Karpas-422 (cell line): ENCODE data around the gene CRISPLD2. TPM values are rescaled to one million over a fixed set of nuclear protein-coding genes. Genes with fewer than 3 reads are reported as not detected.

ENCODE experiments used
- DNase-seq: peaks from one replicate; pipeline ENCODE4 v3.0.0-alpha.2; 2015
- H2AFZ ChIP-seq: fragments of 200-600 bp; sonication (generic); 2 replicates; pipeline ENCODE4 v1.6.1; 2014; ENCODE audit warnings: antibody characterized with exemption, low read length, mixed read lengths
- H3K27ac ChIP-seq: fragments of 200-600 bp; sonication (generic); 2 replicates; pipeline ENCODE4 v1.5.1; 2014; ENCODE audit warnings: mild to moderate bottlenecking, low read length, moderate library complexity
- H3K27me3 ChIP-seq: fragments of 200-600 bp; sonication (generic); 2 replicates; pipeline ENCODE4 v1.6.1; 2014; ENCODE audit warnings: low read length, mixed read lengths
- H3K36me3 ChIP-seq: fragments of 200-600 bp; sonication (generic); 2 replicates; pipeline ENCODE4 v1.6.1; 2014; ENCODE audit warnings: low read length, mixed read lengths; ENCODE audit not compliant: insufficient read depth
- H3K4me1 ChIP-seq: fragments of 200-600 bp; sonication (generic); 2 replicates; pipeline ENCODE4 v1.6.1; 2014; ENCODE audit warnings: mild to moderate bottlenecking, low read length, mixed read lengths
- H3K4me2 ChIP-seq: fragments of 200-600 bp; sonication (generic); 2 replicates; pipeline ENCODE4 v1.6.1; 2014; ENCODE audit warnings: low read length, low read depth, mild to moderate bottlenecking; ENCODE audit not compliant: poor library complexity, severe bottlenecking
- H3K4me3 ChIP-seq: fragments of 200-600 bp; sonication (generic); 2 replicates; pipeline ENCODE4 v1.5.1; 2014; ENCODE audit warnings: mild to moderate bottlenecking, antibody characterized with exemption, low read length, mixed read lengths
- H3K79me2 ChIP-seq: fragments of 200-600 bp; sonication (generic); 2 replicates; pipeline ENCODE4 v1.6.1; 2014; ENCODE audit warnings: mild to moderate bottlenecking, low read length, mixed read lengths
- H3K9ac ChIP-seq: fragments of 200-600 bp; sonication (generic); 2 replicates; pipeline ENCODE4 v1.6.0; 2014; ENCODE audit warnings: low read length
- H3K9me2 ChIP-seq: fragments of 200-600 bp; sonication (generic), shearing (Covaris generic); replicated peaks from 2 replicates; pipeline ENCODE4 v1.6.0; 2014; ENCODE audit warnings: mild to moderate bottlenecking, low read length, moderate library complexity; ENCODE audit not compliant: insufficient read depth
- H3K9me3 ChIP-seq: fragments of 300-700, 200-600 bp; sonication (generic); 2 replicates; pipeline ENCODE4 v1.6.1; 2014; ENCODE audit warnings: low read length, mixed read lengths
- H4K20me1 ChIP-seq: fragments of 200-600 bp; sonication (generic); 2 replicates; pipeline ENCODE4 v1.6.1; 2014; ENCODE audit warnings: mild to moderate bottlenecking, antibody characterized with exemption, low read length, low read depth; ENCODE audit not compliant: insufficient read depth
- total RNA-seq: library from RNA; depleted of rRNA; stranded (reverse); fragments of >200 nt; shearing (Covaris generic); gene quantifications from 2 replicates; pipeline ENCODE4 v1.2.3, GENCODE V29; 2014; ENCODE audit warnings: low replicate concordance

CRISPLD2 gene
- total RNA-seq, 1 experiment from 2014 or later = not detected

DNA sequence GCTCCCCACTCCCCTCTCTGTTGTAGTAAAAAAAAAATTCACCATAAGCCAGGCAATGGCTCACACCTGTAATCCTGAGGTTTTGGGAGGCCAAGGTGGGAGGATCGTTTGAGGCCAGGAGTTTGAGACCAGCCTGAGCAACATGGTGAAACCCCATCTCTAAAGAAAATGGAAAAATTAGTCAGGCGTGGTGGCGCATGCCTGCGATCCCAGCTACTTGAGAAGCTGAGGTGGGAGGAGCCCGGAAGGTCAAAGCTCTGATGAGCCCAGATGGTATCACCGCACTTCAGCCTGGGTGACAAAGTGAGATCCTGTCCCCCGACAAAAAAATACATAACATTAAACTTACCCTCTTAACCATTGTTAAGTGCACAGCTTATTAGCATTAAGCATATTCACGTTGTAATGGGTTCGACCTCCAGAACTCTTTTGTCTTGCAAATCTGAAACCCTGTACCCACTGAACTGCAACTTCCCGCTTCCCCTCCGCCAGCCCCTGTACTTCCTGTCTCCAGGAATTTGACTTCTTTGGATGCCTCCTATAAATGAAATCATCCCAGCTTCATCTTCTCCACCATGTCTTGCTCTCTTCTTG, 66.8 kb downstream of the CRISPLD2 start:
- Histone ChIP-seq H3K4me2 (no peak overlapping the region), H3K27ac (no peak overlapping the region), H3K79me2 (no peaks in the 10 kb centered on the region), H3K9me2 (no peaks in the 10 kb centered on the region), H3K27me3 (no peaks in the 10 kb centered on the region), H3K9me3 (no peaks in the 10 kb centered on the region), H3K9ac (no peak overlapping the region), H3K36me3 (no peaks in the 10 kb centered on the region), H2AFZ (no peak overlapping the region), H3K4me1 (no peaks in the 10 kb centered on the region; the same call in 1 of the 2 replicates), H3K4me3 (no peak overlapping the region), H4K20me1 (no peaks in the 10 kb centered on the region)
- DNase-seq = no peak

DNA sequence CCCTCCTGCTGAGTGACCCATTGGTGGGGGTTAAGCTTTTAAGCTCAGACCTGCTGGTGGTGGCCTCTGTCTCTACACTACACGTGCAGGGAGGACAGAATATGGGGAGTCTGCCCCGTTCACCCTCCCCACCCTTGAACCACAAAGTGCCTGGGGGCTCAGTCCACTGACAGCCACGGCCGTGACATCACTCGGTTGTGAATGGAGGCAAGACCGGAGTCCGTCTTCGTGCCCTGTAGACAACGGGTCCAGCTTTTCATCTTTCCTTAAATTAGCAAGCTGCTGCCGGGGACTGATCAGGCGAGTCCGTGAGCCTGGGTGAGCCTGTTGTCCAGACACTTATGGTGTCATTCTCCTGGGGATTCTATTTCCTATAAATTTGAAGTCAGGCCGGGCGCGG, 67.4 kb downstream of the CRISPLD2 start:
- Histone ChIP-seq H3K36me3 (no peaks in the 10 kb centered on the region), H3K27me3 (no peaks in the 10 kb centered on the region), H3K4me3 (no peak overlapping the region), H2AFZ (no peak overlapping the region), H3K27ac (no peak overlapping the region), H3K4me1 (no peaks in the 10 kb centered on the region; the same call in 1 of the 2 replicates), H3K79me2 (no peaks in the 10 kb centered on the region), H3K9me2 (no peaks in the 10 kb centered on the region), H3K4me2 (no peak overlapping the region), H3K9me3 (no peaks in the 10 kb centered on the region), H3K9ac (no peak overlapping the region), H4K20me1 (no peaks in the 10 kb centered on the region)
- DNase-seq = no peak

DNA sequence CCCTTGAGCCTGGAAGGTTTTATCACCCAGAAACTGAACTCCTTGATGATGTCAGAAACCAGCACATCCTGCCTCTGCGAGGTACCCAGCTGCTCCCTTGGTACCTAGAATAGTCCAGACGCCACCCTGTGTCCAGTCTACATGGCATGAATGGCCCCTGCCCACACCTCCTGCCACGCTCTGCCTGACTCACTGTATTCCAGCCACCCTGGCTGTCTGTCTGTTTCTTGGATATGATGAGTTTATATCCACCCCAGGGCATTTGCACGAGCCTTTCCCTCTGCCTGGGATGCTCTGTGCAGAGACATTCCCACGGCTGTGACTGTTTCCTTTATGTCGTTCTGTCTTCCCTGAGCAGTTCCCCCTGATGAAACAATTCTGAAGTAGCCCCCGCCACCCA, 68.7 kb downstream of the CRISPLD2 start:
- Histone ChIP-seq H3K9me2 (no peaks in the 10 kb centered on the region), H3K4me2 (no peak overlapping the region)
- DNase-seq = no peak

DNA sequence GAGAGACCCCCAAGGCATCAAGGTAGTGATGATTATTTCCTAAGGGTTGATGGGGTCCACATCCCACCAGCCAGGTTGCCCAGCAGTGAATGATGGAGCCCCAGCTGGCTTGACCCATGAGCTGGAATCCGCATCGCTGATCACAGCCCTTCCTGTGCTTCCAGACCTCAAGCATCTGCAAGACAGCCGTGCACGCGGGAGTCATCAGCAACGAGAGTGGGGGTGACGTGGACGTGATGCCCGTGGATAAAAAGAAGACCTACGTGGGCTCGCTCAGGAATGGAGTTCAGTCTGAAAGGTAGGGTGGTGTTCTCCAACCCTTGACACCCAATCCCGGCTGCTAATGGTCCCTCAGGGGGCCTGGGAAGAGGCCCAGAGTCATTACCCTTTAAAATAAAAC, 69.3 kb downstream of the CRISPLD2 start:
- Histone ChIP-seq H3K4me2 (no peak overlapping the region), H2AFZ (no peak overlapping the region), H3K36me3 (no peaks in the 10 kb centered on the region), H3K4me1 (no peaks in the 10 kb centered on the region; the same call in 1 of the 2 replicates), H3K4me3 (no peak overlapping the region), H3K27ac (no peak overlapping the region), H3K9me2 (no peaks in the 10 kb centered on the region), H3K79me2 (no peaks in the 10 kb centered on the region), H3K9ac (no peak overlapping the region), H3K27me3 (no peaks in the 10 kb centered on the region), H3K9me3 (no peaks in the 10 kb centered on the region), H4K20me1 (no peaks in the 10 kb centered on the region)
- DNase-seq = no peak

More for the DNA sequence above, 68.7 kb downstream of the CRISPLD2 start:
- no peak overlapping the region for H3K9ac ChIP-seq
- H4K20me1 ChIP-seq = no peaks in the 10 kb centered on the region
- no peaks in the 10 kb centered on the region for H3K27me3 ChIP-seq
- no peaks in the 10 kb centered on the region for H3K79me2 ChIP-seq
- H3K9me3 ChIP-seq = no peaks in the 10 kb centered on the region
- H3K27ac ChIP-seq = no peak overlapping the region
- no peaks in the 10 kb centered on the region; the same call in 1 of the 2 replicates for H3K4me1 ChIP-seq
- H3K4me3 ChIP-seq = no peak overlapping the region
- H3K36me3 ChIP-seq = no peaks in the 10 kb centered on the region
- H2AFZ ChIP-seq = no peak overlapping the region

DNA sequence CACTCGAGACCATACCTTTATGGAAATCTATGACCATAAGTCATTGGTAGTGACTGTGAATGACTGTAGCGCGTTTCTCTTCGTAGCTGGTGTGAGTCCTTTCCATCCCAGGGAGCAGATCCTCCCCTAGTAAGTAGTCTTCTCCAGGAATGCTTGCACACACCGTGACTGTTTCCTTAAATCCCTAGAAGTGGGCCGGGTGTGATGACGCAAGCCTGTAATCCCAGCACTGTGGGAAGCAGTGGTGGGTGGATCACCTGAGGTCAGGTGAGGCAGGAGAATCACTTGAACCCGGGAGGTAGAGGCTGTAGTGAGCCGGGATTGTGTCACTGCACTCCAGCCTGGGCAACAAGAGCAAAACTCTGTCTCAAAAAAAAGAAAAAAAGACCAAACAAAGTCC, 70.6 kb downstream of the CRISPLD2 start:
- H3K4me3 ChIP-seq = no peak overlapping the region
- H3K27me3 ChIP-seq = no peaks in the 10 kb centered on the region
- H2AFZ ChIP-seq = no peak overlapping the region
- no peaks in the 10 kb centered on the region for H3K79me2 ChIP-seq
- no peaks in the 10 kb centered on the region; the same call in 1 of the 2 replicates for H3K4me1 ChIP-seq
- no peaks in the 10 kb centered on the region for H4K20me1 ChIP-seq
- H3K9ac ChIP-seq = no peak overlapping the region
- H3K9me2 ChIP-seq = no peaks in the 10 kb centered on the region
- no peaks in the 10 kb centered on the region for H3K9me3 ChIP-seq
- H3K4me2 ChIP-seq = no peak overlapping the region
- DNase-seq = no peak
- H3K27ac ChIP-seq = no peak overlapping the region
- no peaks in the 10 kb centered on the region for H3K36me3 ChIP-seq

DNA sequence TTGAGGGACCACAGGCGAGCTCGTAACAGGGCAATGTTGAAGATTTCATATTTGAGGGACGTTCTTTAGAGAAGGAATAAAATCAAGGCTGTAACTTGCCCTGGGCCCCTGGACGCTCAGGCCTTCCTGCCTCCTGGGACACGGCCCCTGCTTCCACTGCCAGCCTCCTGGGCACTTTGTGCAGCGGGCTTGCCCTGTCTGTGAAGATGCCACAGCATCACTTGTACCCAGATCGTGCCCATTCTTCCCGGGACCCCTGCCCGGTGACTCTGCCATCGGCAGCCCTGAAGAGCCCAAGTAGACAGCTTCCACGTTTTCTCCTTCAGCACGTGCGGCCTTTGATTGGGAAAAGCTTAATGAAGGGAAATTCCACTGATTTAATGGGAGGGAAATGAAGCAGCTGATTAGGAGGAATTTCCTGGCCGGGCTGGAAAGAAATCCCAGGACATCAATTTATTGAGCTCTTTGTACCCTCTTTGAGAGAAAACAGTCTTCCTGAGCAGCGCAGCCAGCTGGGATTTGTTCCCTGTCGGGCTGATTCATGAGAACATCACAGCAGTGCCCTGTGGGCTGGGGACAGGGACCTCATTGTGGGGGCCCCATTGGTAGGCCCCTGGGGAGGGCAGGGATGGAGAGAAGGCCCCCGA, 71.5 kb downstream of the CRISPLD2 start:
- no peak overlapping the region for H3K4me3 ChIP-seq
- no peaks in the 10 kb centered on the region for H3K27me3 ChIP-seq
- H3K4me2 ChIP-seq = no peak overlapping the region
- H2AFZ ChIP-seq = no peak overlapping the region
- no peaks in the 10 kb centered on the region for H3K9me2 ChIP-seq
- no peak for DNase-seq
- no peak overlapping the region for H3K27ac ChIP-seq
- H3K4me1 ChIP-seq = no peaks in the 10 kb centered on the region; the same call in 1 of the 2 replicates
- H3K79me2 ChIP-seq = no peaks in the 10 kb centered on the region
- H4K20me1 ChIP-seq = no peaks in the 10 kb centered on the region
- H3K9me3 ChIP-seq = no peaks in the 10 kb centered on the region
- no peaks in the 10 kb centered on the region for H3K36me3 ChIP-seq
- H3K9ac ChIP-seq = no peak overlapping the region

DNA sequence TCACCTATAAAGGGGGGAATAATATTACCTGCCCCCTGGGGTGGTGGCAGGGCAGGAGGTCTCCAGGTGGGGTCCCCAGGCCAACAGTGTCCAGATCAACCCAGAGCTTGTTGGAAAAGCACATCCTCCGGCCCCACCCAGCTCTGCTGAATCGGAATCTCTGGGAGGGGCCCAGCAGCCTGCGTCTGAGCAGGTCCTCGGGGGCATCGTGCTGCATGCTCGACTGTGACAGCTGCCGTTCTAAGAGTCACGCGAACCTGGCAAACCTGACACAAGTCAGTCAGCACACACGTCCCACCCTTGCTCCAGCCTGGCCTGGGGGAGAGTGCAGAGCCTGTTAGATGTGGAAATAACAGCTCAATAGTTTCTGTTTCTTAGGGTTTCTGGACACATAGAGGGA, 72.3 kb downstream of the CRISPLD2 start:
- no peak overlapping the region for H3K9ac ChIP-seq

DNA sequence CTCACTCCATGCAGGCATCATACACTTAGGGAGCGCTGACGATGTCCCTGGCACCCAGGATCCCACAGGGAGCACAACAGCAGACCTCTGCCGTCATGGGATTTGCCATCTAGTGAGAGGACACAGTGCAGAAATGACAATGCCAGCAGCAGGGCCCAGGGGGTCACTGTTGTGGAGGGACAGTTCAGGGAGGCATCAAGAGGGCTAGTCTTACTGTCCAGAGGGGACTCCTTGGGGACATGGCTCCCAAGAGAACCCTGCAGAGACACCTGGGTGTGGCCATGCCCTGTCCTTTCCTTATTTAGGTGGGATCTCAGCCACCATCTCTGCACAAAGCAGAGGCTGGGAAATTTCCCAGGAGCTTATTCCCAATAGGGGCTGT, 73.7 kb downstream of the CRISPLD2 start:
- Histone ChIP-seq H4K20me1 (no peaks in the 10 kb centered on the region), H3K27me3 (no peaks in the 10 kb centered on the region), H3K4me1 (no peaks in the 10 kb centered on the region), H3K27ac (no peak overlapping the region), H3K36me3 (no peaks in the 10 kb centered on the region), H3K79me2 (no peaks in the 10 kb centered on the region), H3K4me3 (no peak overlapping the region), H2AFZ (no peak overlapping the region), H3K4me2 (no peak overlapping the region), H3K9me2 (no peaks in the 10 kb centered on the region), H3K9me3 (no peaks in the 10 kb centered on the region), H3K9ac (no peak overlapping the region)
- DNase-seq = no peak

More for the DNA sequence above, 72.3 kb downstream of the CRISPLD2 start:
- no peaks in the 10 kb centered on the region for H3K36me3 ChIP-seq
- no peaks in the 10 kb centered on the region for H3K27me3 ChIP-seq
- DNase-seq = no peak
- H3K4me2 ChIP-seq = no peak overlapping the region
- H4K20me1 ChIP-seq = no peaks in the 10 kb centered on the region
- H3K9me3 ChIP-seq = no peaks in the 10 kb centered on the region
- no peaks in the 10 kb centered on the region for H3K4me1 ChIP-seq
- H3K79me2 ChIP-seq = no peaks in the 10 kb centered on the region
- H3K9me2 ChIP-seq = no peaks in the 10 kb centered on the region
- no peak overlapping the region for H2AFZ ChIP-seq
- no peak overlapping the region for H3K4me3 ChIP-seq
- no peak overlapping the region for H3K27ac ChIP-seq
